GM13976 (cell line): ENCODE data around the gene AGMO.

Experiments
- DNase-seq: peaks from one replicate; pipeline ENCODE4 v3.0.0; 2012; ENCODE audit warnings: low spot score
- in situ Hi-C: fragments of 300-500 bp; cut with MboI; formaldehyde crosslinking; loops from one replicate; pipeline ENCODE4 v1.12.0; 2022; ENCODE audit warnings: low sequenced_read_pairs, mixed read lengths, inconsistent platforms; ENCODE audit not compliant: unreplicated experiment
- TF ChIP-seq, protein P1 (sequence below): IDR thresholded peaks from 2 replicates; pipeline ENCODE4 v1.5.1; 2012; ENCODE audit warnings: borderline replicate concordance, mild to moderate bottlenecking; ENCODE audit not compliant: insufficient read depth; ENCODE audit errors: extremely low read depth, missing control alignments, control extremely low read depth

Gene AGMO

DNA sequence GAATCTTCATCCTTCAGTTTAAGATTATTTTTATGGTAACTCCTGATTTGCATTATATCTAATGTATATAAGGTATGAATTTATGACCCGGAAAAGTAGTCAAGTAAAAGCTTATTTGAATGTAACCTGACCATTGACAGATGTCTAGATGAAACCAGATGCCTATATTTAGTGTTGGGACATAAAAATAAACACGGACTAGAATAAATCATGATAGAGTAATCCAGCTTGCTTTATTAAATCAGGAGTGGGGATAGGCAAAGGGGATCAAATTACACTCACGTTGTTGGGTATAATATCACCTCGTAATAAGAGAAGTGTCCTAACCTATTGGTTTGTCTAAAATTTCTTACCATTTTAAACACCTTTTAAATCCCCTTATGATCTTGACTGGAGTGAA lies 244.6 kb downstream of the AGMO start:
- DNase-seq, result no peak
- TF ChIP-seq, protein P1, sequence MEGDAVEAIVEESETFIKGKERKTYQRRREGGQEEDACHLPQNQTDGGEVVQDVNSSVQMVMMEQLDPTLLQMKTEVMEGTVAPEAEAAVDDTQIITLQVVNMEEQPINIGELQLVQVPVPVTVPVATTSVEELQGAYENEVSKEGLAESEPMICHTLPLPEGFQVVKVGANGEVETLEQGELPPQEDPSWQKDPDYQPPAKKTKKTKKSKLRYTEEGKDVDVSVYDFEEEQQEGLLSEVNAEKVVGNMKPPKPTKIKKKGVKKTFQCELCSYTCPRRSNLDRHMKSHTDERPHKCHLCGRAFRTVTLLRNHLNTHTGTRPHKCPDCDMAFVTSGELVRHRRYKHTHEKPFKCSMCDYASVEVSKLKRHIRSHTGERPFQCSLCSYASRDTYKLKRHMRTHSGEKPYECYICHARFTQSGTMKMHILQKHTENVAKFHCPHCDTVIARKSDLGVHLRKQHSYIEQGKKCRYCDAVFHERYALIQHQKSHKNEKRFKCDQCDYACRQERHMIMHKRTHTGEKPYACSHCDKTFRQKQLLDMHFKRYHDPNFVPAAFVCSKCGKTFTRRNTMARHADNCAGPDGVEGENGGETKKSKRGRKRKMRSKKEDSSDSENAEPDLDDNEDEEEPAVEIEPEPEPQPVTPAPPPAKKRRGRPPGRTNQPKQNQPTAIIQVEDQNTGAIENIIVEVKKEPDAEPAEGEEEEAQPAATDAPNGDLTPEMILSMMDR, result no peak
- in situ Hi-C loops, result loop anchor here (25.0 kb wide), 2 partner anchors 395 to 745 kb away; no protein-coding TSS in a partner anchor

DNA sequence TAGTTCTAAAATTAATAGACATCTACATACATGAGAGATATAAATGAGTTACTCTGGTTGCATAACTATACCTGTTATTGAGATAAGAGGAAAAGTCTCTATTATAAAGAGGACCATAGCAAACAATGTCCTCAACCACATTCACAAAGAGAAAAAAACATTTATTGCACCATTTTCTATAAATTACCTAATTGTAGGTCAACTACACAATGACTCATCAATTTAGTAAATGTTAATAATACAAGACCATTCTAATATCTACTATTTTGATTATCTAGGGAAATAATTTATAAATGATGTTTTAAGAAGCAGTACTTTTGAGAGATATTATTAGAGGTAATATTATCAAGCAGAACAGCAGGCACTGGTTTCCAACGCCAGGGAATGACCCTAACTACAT lies 246.1 kb downstream of the AGMO start:
- no peak for DNase-seq
- in situ Hi-C loops, result loop anchor here (25.0 kb wide), 2 partner anchors 397 to 747 kb away; no protein-coding TSS in a partner anchor
- TF ChIP-seq, protein P1, result no peak

DNA sequence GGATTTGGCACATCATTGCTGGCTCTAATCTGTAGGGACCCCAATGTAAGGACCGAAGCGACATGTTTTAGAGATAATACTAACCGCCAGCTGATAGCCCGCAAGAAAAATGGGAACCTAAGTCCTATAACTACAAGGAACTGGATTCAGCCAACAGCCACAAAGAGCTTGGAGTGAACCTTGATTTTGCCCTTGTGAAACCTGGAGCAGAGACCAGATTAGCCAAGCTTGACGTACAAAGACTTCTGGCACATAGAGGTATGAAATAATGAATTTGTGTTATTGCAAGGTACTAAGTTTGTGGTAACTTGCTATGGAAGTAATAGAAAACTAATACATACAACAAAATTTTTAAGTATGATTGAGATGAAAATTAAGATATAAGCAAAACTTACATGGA lies 246.9 kb downstream of the AGMO start:
- TF ChIP-seq, protein P1, result no peak
- DNase-seq, result no peak
- in situ Hi-C loops, result loop anchor here (25.0 kb wide), 2 partner anchors 397 to 747 kb away; no protein-coding TSS in a partner anchor

DNA sequence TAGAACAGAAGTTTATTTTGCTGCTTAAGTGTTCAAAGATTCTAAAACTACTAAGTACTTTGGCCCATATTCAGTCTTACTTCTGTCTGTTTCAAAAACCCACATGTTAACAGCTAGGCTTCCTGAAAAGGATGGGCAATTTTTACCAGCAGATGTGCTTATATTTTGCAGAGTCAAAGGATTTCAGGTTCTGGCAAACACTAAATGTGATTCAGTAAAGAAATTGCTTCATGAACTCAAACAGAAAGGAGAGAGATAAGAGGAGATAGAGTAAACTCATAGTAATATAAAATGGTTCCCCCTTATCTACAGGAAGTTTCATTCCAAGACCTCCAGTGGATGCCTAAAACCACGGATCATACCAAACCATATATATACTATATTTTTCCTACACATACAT lies 248.5 kb downstream of the AGMO start:
- no peak for DNase-seq
- in situ Hi-C loops, result loop anchor here (25.0 kb wide), 2 partner anchors 399 to 749 kb away; no protein-coding TSS in a partner anchor
- TF ChIP-seq, protein P1, result no peak

DNA sequence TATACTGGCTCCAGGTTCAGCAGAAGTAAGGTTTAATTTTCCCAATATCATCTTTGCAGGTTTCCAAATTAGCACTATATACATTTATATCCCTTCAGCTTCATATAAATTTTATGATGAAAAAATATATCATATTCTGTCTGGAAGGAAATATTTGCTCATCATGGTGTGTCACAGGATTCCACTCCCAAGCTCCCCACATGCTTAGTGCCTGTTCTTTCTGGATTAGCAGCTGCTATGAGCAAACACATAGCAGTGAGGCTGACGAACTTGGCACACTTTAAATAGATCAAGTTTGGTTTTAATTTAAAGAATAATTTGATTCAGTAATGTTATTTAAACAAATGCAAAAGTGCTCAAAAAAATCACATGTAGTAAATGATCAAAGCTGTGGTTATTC lies 251.9 kb downstream of the AGMO start:
- in situ Hi-C loops, result loop anchor here (25.0 kb wide), 2 partner anchors 402 to 752 kb away; no protein-coding TSS in a partner anchor
- TF ChIP-seq, protein P1, result no peak
- no peak for DNase-seq

DNA sequence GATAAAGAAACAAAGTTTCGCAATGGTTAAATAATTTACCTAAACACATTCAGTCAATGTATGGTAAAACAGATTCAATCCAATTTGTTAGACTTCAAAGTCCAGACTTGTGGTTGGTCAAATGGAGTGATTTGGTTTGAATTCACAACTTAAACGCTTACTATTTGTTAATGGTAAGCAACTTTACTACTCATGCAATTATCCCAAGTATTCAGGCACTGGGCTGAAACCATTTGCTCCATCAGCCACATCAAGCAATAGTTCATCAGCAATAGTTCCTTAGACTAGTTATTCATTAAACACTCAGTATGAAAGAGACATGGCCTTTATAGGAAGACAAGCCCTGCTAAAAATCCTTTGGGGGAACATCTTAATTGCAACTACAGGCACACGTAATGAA lies 253.0 kb downstream of the AGMO start:
- no peak for DNase-seq
- in situ Hi-C loops, result loop anchor here (25.0 kb wide), 2 partner anchors 403 to 753 kb away; no protein-coding TSS in a partner anchor
- TF ChIP-seq, protein P1, result no peak

DNA sequence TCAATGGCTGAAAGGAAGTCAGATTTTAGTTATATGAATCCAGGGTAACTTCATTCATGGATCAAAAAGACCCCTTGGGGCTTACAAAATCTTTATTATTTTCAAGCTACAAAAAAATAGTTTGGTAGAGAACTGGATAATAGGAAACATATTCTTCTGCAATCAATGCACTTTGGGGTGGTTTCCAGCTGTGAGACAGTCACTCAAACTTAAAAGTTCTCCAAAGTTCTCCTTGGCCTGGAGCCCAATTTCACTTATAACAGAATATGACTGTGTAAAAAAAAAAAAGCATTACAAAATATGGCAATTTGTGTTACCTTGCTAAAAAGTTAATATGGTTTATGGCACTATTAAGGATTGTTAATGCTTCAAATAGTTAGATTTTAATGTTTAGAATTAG lies 255.5 kb downstream of the AGMO start:
- in situ Hi-C loops, result loop anchor here (25.0 kb wide), 2 partner anchors 406 to 756 kb away; no protein-coding TSS in a partner anchor
- TF ChIP-seq, protein P1, result no peak
- DNase-seq, result no peak
